HG03575 (cell line): ENCODE measurements around the gene C9orf85.

Experiments used
- ATAC-seq: cut with Tn5 transposase; IDR thresholded peaks from one replicate; pipeline ENCODE4 v1.9.1; 2021; ENCODE audit not compliant: unreplicated experiment, insufficient number of reproducible peaks, low FRiP score; ENCODE audit errors: extremely low read depth

Gene C9orf85, protein sequence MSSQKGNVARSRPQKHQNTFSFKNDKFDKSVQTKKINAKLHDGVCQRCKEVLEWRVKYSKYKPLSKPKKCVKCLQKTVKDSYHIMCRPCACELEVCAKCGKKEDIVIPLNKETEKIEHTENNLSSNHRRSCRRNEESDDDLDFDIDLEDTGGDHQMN

DNA sequence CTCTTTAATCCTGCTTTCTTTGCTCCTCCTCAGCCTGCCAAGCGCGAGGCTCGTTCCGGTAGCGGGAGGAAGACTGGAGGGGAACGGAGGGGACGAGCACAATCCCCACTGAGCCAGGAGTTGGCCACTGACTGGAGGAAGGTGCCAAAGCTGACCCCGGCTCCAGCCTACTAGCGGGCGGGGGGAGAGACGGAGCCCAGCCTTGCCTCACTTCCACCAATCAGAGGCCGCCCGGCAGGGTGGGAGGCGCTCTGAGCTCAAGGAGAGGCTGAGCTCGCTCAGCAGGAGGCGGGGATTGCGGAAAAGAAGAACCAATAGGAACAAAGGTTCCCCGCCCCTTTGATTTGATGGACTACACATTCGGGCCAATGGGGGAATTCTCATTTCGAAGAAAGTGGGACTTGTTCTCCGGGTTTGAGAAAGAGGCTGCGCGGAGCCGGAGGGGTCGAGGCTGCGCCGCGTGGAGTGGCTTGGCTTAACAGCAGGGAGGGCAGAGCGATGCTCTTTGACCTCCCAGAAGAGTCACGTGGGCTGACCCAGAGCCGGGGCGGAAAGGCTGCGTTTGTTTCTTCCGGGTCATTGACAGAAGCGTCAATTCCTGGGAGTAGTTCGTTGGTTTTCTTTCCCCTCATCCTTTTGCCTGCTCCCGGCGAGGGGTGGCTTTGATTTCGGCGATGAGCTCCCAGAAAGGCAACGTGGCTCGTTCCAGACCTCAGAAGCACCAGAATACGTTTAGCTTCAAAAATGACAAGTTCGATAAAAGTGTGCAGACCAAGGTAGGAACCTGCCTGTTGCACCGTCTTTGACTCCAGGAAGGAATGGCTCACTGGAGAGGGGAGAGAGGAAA, at the start of gene C9orf85, which contains the start of gene ABHD17B:
TSS of gene C9orf85 (plus strand) at position 579 of the 847 bp plus-strand sequence. CDS start at position 675, 96 bp downstream.
TSS of gene ABHD17B (minus strand) at position 133 of the 847 bp plus-strand sequence. CDS start 36,113 bp downstream, outside the sequence.
- ATAC-seq, result peak; percentile 89

DNA sequence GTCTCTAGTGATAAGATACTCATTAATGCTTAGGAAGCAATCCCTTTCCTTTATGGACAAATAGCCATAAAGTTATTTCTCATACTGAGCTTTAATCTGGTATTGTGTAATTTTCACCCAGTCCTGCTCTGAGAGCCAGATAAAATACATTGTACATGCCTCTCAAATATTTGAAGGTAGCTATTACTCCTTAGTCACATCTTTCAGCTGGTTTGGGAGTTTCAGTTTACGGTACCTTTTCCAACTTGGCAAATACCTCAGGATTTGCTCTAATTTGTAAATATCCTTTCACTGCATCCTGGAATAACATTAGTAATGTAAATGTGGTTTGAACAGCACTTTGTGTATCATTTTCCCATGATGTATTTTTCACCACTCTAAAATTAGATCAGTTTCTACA, 47.8 kb upstream of the C9orf85 start:
- ATAC-seq, result no peak

DNA sequence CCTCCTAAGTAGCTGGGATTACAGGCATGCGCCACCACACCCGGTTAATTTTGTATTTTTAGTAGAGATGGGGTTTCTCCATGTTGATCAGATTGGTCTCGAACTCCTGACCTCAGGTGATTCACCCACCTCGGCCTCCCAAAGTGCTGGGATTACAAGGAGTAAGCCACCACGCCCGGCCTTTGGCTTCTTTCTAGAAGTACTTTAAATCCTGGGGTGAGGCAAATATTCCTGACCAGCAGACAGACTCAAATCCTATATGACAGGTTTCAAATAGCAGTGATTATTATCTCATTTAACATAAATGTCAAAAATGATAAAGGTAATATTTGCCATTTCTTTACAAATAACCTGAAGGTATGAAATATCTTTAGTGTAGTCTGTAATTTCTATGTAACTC, 36.1 kb upstream of the C9orf85 start:
- ATAC-seq, result no peak

DNA sequence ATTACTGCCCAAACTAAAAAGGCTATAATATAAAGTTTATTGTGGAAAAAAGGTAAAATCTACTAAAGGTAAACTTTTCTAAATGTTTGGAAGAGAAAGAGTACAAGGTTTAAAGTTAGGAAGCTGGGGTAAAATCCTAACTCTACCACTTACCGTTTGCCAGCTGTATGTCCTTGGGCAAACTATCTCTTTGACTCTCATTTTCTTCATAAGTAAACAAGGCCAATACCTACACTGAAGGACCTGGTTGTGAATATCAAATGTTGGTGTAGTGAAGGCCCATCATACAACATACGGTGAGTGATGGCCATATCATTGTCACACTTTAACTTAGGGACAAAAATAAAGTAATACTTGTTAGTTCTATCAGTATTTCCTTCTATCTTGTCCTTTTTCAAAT, 35.3 kb upstream of the C9orf85 start:
- ATAC-seq, result no peak

DNA sequence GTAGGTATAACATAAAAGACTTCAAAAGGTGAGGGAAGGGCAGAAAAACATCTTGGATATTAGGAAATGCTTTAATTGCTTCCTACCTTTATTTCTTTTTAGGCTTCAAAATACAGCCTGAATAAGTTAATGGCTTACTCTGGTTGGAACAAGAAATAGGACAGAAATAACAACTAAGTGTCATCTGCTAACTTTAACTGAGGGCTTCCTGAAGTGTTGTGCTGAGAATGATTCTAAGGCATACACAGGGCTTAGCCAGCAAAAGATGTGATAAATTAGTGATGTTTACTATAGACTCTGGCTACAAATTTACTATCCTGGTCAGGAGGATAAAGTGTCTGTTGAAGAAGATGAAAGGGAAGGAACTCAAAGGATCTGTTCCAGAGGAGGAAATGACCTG, 34.6 kb upstream of the C9orf85 start:
- ATAC-seq, result no peak

DNA sequence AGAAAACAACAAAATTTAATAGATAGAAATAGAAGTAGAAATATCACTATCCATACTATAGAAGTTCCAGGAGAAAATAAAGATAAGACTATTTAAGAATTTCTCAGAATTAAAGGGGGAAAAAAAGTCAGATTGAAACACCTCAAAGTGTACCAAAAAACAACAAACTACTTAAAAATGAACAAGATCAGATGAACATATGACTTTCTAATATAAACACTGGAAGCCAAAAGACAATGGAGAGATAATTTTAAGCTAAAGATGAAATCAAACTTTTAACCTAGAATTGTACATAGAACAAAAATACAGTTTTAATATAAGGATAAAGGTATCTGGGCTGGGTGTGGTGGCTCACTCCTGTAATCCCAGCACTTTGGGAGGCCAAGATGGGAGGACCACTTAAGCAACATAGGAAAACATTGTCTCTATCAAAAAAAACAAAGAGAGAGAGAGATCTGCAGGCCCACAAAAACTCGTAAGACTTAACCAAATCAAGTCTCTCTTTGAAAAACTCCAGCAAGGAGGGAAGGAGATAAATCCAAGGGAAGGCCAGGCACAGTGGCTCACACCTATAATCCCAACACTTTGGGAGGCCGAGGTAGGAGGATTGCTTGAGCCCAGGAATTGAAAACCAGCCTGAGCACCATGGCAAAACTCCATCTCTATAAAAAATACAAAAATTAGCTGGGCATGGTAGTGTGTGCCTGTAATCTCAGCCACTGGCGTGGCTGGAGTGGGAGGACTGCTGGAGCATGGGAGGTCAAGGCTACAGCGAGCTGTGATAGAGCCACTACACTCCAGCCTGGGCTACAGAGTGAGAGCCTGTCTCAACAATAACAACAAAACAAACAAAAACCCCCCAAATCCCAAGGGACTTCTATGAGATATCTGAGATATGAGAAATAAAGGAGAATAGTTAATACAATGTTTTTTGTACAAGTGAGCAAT, 32.8 kb upstream of the C9orf85 start:
- no peak for ATAC-seq

DNA sequence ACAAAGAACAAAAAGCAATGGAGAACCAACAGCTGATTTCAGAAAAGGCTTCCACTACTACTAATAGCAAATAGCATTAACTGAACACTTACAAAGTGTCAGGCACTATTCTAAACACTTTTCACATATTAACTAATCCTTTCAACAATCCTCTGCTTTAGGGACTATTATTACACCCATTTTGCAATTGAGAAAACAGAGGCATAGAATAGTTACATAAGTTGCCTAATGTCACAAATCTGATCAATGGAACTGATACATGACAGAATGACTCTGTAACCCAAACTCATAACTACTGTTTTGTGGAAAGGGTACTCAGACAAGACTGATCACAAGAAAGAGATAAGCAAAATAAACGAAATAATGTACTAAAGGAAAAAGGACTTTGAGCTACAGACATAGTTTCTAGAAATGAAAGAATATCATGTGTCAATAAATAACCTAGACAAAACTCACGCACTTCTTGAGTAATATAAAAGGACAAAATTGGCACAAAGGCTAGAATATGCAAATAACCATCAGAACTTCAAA, 31.7 kb upstream of the C9orf85 start:
- ATAC-seq, result no peak

DNA sequence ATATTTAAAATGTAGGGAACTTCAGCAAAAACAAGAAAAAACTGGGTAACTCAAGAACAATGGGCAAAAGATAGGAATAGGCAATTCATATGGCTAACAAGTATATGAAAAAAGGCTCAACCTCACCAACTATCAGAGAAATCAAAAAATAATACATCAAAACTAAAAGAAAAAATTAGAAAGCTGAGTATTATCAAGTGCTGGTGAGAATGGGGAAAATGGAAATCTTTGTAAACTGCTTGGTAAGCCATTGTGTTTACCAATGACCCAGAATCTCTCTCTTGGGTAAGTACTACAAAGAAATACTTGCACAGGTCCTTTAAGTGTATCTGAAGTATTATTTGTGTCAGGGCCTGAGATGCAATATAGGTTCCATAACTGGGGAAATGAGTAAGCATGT, 27.4 kb upstream of the C9orf85 start:
- no peak for ATAC-seq

DNA sequence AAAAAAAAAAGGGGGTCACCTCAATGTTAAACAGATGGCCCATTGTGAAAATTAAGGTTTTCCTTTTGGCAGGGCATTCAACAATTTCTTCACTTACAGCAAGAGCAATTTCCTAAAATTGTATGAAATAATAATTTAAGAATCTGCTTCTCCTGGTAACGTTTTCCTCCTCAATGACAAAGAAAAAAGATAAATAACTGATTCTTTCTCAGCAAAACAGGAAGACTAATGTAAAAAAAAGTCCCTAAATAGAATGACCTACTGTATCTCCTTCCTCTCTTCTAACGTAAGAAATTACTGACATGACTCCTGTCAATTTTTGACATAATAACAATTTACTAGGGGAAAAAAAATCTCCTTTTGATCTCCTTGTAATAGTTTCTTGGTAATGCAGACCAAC, 26.0 kb upstream of the C9orf85 start:
- ATAC-seq, result no peak

DNA sequence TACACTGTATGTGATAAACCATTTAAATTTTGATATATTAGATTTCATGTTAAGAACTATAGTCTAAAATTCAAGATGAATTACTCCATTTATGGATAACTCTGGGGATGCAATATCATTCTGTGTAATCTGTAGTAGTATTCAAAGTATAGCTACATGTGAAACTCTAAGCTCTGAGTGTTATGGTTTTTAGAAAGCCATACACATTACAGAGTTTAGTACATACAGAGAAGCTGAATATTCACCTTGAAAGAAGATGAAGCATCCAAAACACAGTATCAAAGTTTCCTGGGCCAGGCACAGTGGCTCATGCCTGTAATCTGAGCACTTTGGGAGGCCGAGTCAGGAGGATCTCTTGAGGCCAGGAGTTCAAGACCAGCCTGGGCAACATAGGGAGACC, 25.4 kb upstream of the C9orf85 start:
- no peak for ATAC-seq

DNA sequence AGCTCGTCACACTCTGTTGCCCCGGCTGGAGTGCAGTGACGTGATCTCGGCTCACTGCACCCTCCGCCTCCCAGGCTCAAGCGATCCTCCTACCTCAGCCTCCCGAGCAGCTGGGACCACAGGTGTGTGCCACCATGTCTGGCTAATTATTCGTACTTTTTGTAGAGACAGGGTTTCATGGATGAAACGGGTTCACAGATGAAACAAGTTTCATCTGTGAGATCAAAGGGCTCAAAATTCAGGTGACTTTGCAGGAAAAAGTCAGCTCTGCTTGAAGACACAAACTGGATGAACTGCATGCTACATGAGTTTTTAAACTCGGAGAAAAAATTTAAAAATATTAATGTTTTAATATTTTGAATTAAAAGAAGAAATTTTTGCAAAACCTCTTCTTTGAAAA, 24.9 kb upstream of the C9orf85 start:
- no peak for ATAC-seq

DNA sequence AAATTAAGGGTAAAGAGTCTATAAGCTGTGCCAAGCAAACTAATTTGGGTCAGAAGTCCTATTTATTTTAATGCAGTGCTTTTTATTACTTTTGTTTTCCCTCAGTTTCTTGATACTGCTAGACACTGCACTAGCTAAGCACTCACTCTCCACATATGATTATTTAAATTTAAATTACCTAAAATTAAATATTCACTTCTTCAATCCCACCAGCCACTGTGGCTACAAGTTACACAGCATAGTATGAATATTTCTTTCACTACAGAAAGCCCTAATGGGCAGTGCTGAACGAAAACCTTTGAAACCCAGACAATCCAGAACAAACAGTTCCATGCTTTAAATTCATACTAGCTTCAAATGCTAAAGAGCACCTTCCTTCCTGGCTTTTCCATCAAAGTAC, 24.1 kb upstream of the C9orf85 start:
- no peak for ATAC-seq

DNA sequence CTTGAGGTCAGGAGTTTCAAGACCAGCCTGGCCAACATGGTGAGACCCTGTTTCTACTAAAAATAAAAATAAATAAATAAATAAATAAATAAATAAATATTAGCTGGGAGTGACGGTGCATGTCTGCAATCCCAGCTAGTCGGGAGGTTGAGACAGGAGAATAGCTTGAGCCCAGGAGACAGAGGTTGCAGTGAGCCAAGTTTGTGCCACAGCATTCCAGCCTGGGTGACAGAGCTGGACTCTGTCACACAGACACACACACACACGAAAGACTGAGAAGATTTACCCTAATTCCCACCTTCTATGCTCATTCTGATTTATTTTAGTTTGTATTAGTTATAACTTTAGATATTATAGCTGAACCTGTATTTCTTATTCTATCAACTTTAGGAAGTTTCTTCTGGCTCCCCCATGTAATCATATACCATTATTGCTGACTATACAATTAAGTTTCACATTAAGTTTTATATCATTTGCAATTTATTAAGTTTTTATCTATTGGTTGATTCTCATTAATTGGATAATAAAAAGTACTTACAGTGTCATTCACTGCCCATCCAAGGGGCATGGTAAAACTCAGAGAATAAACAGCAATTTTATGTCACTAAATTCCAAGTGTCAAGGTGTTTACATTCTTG, 21.3 kb upstream of the C9orf85 start:
- ATAC-seq, result no peak

DNA sequence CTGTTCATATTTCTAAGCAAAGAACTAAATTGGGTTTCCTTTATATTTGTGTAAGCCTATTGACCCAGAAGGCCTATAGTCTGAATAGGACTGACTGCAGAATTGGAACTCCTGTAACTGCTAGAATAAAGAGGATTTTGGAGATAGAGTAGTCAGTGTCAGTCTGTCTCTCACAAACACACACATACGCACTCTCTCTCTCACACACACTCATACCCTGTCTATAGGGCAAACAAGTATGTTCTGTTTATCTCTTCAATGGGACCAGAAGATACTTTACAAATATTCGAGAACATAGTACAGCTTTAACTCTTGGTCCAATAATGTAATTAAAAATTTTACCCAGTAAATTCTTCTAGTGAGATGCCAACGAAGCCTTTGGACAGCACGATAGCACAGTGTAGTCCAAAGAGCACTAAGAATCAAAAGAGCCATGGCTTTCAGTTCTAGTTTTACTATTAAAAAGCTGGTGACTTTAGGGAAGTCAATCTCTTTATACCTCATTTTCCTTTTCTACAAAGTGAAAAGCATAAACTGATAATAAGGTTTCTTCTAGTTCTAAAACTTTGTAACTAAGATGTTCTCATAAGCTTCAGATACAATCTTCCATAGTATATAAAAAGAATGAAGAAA, 19.8 kb upstream of the C9orf85 start:
- no peak for ATAC-seq

DNA sequence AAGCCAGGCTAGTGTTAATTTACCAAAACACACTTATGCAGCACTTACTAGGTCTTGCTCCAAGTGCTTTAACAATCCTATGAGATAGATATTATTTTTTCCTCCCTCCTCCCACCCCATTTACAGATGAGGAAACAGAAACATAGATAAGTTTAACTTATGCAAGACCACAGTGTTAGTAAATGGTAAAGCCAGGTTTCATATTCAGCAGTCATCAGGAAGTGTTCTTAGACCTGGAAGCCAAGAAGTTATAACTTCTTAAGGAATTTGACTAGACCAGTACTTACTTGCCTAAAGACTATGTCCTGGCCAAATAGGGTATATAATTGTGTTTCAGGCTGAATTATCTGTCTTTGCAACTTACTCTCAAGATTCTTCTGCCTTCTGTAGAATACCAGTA, 16.3 kb upstream of the C9orf85 start:
- ATAC-seq, result no peak

DNA sequence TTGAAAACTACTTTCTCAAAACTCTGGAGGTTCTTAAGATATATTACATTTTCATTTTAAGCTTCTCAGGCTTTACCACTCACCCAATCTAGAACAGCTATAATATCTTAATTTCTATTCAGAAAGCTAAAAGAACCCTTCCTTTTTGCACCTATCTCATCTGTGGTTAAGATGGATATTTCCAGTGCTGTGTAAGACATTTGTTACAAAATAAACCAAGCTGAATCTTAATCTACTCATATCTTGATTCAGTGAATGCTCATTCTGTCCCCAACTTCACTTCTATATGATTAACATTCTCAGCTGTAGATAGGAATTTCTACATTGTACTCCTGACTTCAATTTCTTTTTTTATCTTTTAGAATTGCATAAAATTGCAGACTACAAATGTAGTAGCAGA, 15.5 kb upstream of the C9orf85 start:
- ATAC-seq, result no peak

DNA sequence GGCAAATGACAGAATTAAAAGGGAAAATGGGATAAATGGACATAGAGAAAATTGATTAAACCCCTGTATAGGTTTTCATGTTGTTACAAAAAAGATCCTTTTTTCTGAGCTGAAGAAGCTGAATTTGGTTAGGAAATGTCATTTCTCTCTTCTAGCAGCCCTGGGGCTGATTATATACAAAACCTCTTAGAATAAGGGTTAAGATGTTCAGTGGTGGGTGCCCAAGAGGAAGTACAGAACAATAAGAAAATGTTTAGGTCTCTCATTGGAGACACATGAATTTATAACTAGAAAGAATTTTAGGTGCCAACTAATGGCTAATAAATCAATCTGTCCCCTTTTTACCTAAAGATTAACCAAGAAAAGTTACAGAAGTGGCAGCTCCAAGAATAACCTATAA, 14.7 kb upstream of the C9orf85 start:
- ATAC-seq, result no peak

DNA sequence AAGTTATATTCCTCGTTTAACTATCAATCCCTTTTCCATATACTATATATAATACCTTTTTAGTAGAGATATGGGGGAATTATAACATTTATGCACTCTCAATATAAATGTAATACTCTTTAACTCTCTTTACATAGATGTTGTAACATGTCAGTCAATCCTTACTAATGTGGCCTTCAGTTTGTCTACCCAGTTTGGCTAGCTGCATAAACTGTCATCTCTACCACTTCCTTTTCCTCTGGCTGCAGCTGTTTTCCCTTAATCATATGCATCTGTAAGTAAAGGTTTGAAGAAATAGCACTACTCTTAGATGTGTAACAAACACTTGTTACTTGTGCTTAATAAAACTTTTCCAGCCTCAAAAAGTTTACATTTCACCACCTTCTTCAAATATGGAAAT, 13.9 kb upstream of the C9orf85 start:
- no peak for ATAC-seq
